Stomach smooth muscle (tissue), 2 donors: ENCODE results near the gene STK11.
A peak's percentile ranks its signal among the peaks of the same experiment; 100 is the strongest.
"Not testable (repeated sequence)": the region's sequence is repeated elsewhere in the genome, so short reads cannot be mapped to it uniquely, and the experiment has no call there.

ENCODE experiments used
- H3K27ac ChIP-seq: one replicate; pipeline ENCODE4 v1.7.0; 2013; ENCODE audit warnings: mild to moderate bottlenecking, low read length, inconsistent platforms
- H3K27me3 ChIP-seq, 2 donors: one replicate each; pipeline ENCODE4 v1.7.0; 2013; ENCODE audit warnings: low read length in 2 of 2; ENCODE audit not compliant: insufficient read depth in 2 of 2, control insufficient read depth in 1 of 2
- H3K36me3 ChIP-seq, 2 donors: one replicate each; pipeline ENCODE4 v1.7.0; 2013; ENCODE audit warnings: low read length in 2 of 2; ENCODE audit not compliant: control insufficient read depth in 2 of 2, insufficient read depth in 2 of 2
- H3K4me1 ChIP-seq: one replicate; pipeline ENCODE4 v1.7.0; 2013; ENCODE audit warnings: low read length; ENCODE audit not compliant: control insufficient read depth, insufficient read depth
- H3K4me3 ChIP-seq, 2 donors: one replicate each; pipeline ENCODE4 v1.7.0; 2013; ENCODE audit warnings: low read length in 2 of 2
- H3K9ac ChIP-seq, 2 donors: one replicate each; pipeline ENCODE4 v1.7.0; 2013; ENCODE audit warnings: low read length in 2 of 2, mild to moderate bottlenecking in 1 of 2
- H3K9me3 ChIP-seq, 2 donors: one replicate each; pipeline ENCODE4 v1.7.0; 2013; ENCODE audit warnings: low read length in 2 of 2; ENCODE audit not compliant: control insufficient read depth in 2 of 2
- donor health status: healthy.
- donor health status: Pancreatic carcinoma.

Gene STK11

DNA sequence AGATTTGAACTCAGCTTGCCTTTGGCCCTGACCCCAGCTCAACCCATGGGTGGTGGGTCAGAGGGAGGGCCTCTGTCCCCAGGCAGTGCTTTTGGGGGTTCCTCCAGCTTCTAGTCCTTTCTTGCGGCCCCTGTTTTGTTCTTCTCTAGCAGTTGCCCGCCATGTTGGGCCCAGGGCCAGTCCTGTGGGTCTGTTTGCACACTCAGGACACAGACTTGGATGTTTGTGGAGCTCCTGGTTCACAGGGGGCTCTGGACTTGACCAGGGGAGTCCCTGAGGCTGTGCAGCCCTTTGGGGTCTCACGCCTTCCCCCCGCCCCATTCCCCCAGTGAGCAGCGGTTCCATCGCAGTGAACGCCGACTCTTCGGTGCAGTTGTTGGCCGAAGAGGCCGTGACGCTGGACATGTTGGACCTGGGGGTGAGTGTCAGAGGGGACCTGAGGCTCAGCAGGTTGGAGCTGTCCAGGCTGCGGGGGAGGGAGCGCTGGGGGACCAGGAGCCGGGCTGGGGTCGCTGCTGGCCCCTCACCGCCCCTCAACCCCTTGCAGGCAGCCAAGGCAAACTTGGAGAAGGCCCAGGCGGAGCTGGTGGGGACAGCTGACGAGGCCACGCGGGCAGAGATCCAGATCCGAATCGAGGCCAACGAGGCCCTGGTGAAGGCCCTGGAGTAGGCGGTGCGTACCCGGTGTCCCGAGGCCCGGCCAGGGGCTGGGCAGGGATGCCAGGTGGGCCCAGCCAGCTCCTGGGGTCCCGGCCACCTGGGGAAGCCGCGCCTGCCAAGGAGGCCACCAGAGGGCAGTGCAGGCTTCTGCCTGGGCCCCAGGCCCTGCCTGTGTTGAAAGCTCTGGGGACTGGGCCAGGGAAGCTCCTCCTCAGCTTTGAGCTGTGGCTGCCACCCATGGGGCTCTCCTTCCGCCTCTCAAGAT lies 38.5 kb downstream of the STK11 start:
- H3K4me3 ChIP-seq, result peak overlapping the region in 1 of 2 donors; percentile 49

GRCh38 chr19:1244693-1245451 lies 39.3 kb downstream of the STK11 start:
- H3K27me3 ChIP-seq, result no peaks in the 10 kb centered on the region

More for the DNA sequence above, 38.5 kb downstream of the STK11 start:
- Histone ChIP-seq H3K9me3 (no peaks in the 10 kb centered on the region), H3K9ac (peak overlapping the region; percentile 39 to 55), H3K27me3 (no peaks in the 10 kb centered on the region), H3K36me3 (no peaks in the 10 kb centered on the region), H3K27ac (peak overlapping the region; percentile 87), H3K4me1 (peaks cover 74% of the 10 kb centered on the region)

GRCh38 chr19:1245494-1246264 lies 40.1 kb downstream of the STK11 start:
- H3K27ac ChIP-seq, result peak overlapping the region; percentile 87
- H3K4me1 ChIP-seq, result peaks cover 61% of the 10 kb centered on the region
- H3K36me3 ChIP-seq, result no peaks in the 10 kb centered on the region
- H3K9ac ChIP-seq, result peak overlapping the region; percentile 28 to 55
- H3K27me3 ChIP-seq, result no peaks in the 10 kb centered on the region
- H3K4me3 ChIP-seq, result no peak overlapping the region
- H3K9me3 ChIP-seq, result no peaks in the 10 kb centered on the region

More at GRCh38 chr19:1244693-1245451, 39.3 kb downstream of the STK11 start:
- peak overlapping the region; percentile 29 to 39 for H3K9ac ChIP-seq
- no peaks in the 10 kb centered on the region for H3K36me3 ChIP-seq
- no peaks in the 10 kb centered on the region for H3K9me3 ChIP-seq
- H3K4me3 ChIP-seq, result peak overlapping the region in 1 of 2 donors; percentile 49
- peaks cover 69% of the 10 kb centered on the region for H3K4me1 ChIP-seq
- peak overlapping the region; percentile 87 for H3K27ac ChIP-seq

DNA sequence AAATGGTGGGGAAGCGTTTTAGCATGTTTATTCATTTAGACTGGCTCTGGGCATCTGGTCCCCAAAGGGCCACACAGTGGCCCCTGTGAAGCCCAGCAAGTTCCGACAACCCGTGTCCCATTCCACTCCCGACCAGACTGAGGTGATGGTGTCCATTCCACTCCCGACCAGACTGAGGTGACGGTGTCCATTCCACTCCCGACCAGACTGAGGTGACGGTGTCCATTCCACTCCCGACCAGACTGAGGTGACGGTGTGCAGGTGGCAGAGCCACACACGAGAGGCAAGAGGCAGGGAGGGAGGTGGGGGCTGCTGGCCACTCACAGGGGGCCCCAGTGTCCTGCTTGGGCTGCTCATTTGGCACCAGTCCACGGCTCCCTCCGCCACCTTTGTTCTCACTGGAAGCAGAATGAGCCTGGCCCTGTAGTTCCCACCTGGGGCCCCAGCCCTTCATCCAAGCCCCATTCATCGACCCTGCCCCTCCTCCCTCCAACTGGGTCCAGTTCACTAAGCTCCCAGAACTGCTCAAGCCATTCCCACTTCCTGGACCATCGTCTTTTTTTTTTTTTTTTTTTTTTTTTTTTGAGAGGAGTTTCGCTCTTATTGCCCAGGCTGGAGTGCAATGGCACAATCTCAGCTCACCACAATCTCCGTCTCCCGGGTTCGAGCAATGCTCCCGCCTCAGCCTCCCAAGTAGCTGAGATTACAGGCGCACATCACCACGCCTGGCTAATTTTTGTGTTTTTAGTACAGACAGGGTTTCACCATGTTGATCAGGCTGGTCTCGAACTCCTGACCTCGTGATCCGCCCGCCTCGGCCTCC lies 40.9 kb downstream of the STK11 start:
- not testable (repeated sequence) for H3K36me3 ChIP-seq, H3K4me3 ChIP-seq, H3K27me3 ChIP-seq, H3K9me3 ChIP-seq
- Histone ChIP-seq H3K27ac (peak overlapping the region; percentile 87), H3K9ac (peak overlapping the region in 1 of 2 donors; percentile 28), H3K4me1 (peaks cover 57% of the 10 kb centered on the region)

- Histone ChIP-seq H3K27me3 (no peaks in the 10 kb centered on the region), H3K9me3 (no peaks in the 10 kb centered on the region), H3K36me3 (peaks cover 0 to 8% of the 10 kb centered on the region in 2 donors), H3K27ac (peak overlapping the region; percentile 98), H3K9ac (peak overlapping the region; percentile 58 to 69), H3K4me3 (peak overlapping the region in 1 of 2 donors; percentile 78), H3K4me1 (peaks cover 61% of the 10 kb centered on the region)
Observed at GRCh38 chr19:1247748-1248138, 42.2 kb downstream of the STK11 start.

DNA sequence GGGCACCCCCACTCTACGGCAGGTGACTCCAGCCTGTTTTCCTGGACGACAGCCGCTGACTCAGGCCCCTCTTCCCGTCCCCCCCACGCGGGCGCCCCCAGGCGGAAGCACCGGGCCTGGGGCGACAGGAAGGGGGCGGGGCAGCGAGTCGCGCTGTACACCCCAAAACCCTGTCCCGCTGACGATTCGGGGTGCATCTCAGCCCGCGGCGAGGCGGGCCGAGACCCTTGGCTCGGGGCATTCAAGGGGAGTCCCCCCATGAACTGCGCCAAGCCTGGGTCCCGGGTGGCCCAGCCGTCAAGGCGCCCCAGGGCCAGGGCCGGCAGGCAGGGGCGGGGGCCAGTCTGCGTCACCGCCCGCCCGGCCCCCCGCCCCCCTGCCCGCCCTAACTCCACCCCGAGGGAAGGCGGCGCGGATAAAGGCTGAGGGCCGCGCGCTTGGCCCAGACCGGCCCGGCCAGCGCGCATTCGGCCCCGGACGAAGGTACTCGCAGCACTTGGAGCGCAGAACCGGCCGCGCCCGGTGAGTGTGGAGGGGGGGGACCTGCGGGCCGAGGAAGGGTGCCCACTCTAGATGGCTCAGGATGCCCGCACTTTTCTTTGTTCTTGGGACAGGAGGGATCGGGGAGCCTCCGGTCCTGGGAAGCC lies 42.7 kb downstream of the STK11 start, which contains the start of gene MIDN:
Gene MIDN, plus strand, starts transcription at position 445 of the 647 bp plus-strand sequence. CDS start 1,714 bp downstream, outside the sequence.
- H3K36me3 ChIP-seq, result peaks cover 0 to 8% of the 10 kb centered on the region in 2 donors
- H3K4me3 ChIP-seq, result peak within 1 kb of the TSS; percentile 77 to 78
- no peaks in the 10 kb centered on the region for H3K27me3 ChIP-seq
- H3K4me1 ChIP-seq, result peaks cover 60% of the 10 kb centered on the region
- H3K9ac ChIP-seq, result peak within 1 kb of the TSS; percentile 80 to 99
- peak within 1 kb of the TSS; percentile 98 for H3K27ac ChIP-seq
- no peaks in the 10 kb centered on the region for H3K9me3 ChIP-seq

DNA sequence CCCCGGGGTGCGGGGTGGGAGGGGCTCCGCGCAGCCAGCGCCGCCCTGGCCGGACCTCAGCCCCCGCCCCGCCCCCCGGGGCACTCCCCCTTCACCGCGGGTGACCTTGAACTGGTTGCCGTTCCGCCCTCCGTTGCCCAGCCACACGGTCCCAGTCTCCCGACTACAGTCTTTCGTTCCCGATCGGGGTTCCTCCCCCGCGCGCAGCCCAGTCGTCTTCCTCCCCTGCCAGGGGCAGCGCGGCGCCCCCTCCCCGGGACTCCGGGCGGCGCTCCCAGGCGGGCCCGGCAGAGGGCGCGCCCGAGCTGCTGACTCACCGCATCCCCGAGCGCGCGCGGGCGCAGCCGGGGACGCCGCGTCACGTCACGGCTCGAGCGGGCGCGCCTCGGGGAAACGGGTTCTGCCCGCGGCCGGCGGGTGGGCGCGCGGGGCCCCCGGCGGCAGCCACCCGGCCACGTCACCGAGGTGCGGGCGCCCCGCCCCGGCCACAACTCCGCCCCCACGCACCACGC lies 43.3 kb downstream of the STK11 start:
- H3K27ac ChIP-seq, result peak overlapping the region; percentile 98
- no peaks in the 10 kb centered on the region for H3K27me3 ChIP-seq
- H3K4me3 ChIP-seq, result peak overlapping the region; percentile 77 to 78
- peaks cover 0 to 8% of the 10 kb centered on the region in 2 donors for H3K36me3 ChIP-seq
- peaks cover 60% of the 10 kb centered on the region for H3K4me1 ChIP-seq
- H3K9ac ChIP-seq, result peak overlapping the region; percentile 80 to 99
- H3K9me3 ChIP-seq, result no peaks in the 10 kb centered on the region

DNA sequence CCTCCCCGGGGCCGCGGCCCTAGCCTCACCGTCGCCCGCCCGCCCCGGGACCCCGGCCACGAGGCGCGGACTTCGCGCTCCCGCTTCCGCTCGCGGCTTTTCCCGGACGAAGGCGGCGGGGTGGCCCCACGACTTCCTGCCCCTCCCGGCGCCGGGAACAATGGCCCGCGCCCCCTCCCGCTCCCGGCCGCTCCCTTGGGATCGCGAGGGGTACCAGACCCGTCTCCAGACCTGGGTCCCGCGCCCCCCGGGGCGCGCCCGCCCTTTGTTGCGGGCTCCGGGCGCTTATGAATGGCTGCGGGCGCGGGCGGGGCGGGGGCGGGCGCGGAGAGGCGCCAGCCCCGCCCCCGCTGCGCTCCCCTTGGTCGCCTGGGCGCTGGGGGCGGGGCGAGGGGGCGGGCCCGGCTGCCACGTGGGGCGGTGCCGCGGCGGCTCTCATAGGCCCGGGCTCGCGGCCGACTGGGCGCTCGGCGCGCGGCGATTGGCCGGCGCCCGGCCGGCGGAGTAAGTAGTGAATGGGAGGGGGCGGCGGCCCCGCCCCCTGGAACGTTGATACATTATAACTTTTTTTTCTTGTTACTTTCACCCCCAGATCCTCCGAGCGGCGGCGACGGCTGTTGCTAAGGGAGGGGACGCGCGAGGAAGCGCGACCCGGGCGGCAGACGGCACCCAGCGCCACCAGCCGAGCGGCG lies 43.9 kb downstream of the STK11 start:
- Histone ChIP-seq H3K9me3 (no peaks in the 10 kb centered on the region), H3K9ac (peak overlapping the region; percentile 66 to 75), H3K4me3 (peak overlapping the region; percentile 67 to 78), H3K27me3 (no peaks in the 10 kb centered on the region), H3K27ac (peak overlapping the region; percentile 98), H3K4me1 (peaks cover 60% of the 10 kb centered on the region), H3K36me3 (peaks cover 2 to 10% of the 10 kb centered on the region in 2 donors)

DNA sequence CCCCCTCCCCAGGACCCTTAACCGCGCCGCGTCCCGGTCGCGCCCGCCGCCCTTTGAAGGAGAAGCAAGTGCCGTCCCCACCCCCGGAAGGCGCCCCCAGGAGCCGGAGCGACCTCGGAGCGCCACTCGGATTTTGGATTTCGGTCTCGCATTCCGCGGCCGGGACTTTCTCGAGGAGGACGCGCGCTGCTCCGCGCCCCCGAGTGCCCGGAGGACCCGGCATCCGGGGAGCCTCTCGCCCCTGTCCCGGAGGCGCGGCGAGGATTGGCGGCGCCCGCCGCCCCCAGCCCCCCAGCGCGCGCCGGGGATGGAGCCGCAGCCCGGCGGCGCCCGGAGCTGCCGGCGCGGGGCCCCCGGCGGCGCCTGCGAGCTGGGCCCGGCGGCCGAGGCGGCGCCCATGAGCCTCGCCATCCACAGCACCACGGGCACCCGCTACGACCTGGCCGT lies 44.4 kb downstream of the STK11 start:
- peak overlapping the region; percentile 67 to 72 for H3K4me3 ChIP-seq
- H3K4me1 ChIP-seq, result peaks cover 60% of the 10 kb centered on the region
- H3K9ac ChIP-seq, result peak overlapping the region; percentile 66 to 72
- no peaks in the 10 kb centered on the region for H3K27me3 ChIP-seq
- H3K36me3 ChIP-seq, result peaks cover 8 to 15% of the 10 kb centered on the region in 2 donors
- H3K27ac ChIP-seq, result peak overlapping the region; percentile 82
- no peaks in the 10 kb centered on the region for H3K9me3 ChIP-seq
